T47D (cell line): ENCODE results near the gene ZIC2.

Source experiments
- DNase-seq, 2 experiments: peaks; one replicate each; pipeline versions ENCODE4 v3.0.0 to v3.0.0-alpha.2; 2011 to 2012; ENCODE audit warnings: low read depth in 1 of 2, low spot score in 1 of 2
- JUND ChIP-seq: IDR thresholded peaks from 2 replicates; pipeline ENCODE4 v1.6.1; 2012; ENCODE audit warnings: low read depth
- in situ Hi-C: cut with HindIII; loops from 2 replicates; pipeline ENCODE4 v1.10.0; 2016; ENCODE audit warnings: low sequenced_read_pairs, low pct_unique_long_range_greater_than_20kb

Gene ZIC2

DNA sequence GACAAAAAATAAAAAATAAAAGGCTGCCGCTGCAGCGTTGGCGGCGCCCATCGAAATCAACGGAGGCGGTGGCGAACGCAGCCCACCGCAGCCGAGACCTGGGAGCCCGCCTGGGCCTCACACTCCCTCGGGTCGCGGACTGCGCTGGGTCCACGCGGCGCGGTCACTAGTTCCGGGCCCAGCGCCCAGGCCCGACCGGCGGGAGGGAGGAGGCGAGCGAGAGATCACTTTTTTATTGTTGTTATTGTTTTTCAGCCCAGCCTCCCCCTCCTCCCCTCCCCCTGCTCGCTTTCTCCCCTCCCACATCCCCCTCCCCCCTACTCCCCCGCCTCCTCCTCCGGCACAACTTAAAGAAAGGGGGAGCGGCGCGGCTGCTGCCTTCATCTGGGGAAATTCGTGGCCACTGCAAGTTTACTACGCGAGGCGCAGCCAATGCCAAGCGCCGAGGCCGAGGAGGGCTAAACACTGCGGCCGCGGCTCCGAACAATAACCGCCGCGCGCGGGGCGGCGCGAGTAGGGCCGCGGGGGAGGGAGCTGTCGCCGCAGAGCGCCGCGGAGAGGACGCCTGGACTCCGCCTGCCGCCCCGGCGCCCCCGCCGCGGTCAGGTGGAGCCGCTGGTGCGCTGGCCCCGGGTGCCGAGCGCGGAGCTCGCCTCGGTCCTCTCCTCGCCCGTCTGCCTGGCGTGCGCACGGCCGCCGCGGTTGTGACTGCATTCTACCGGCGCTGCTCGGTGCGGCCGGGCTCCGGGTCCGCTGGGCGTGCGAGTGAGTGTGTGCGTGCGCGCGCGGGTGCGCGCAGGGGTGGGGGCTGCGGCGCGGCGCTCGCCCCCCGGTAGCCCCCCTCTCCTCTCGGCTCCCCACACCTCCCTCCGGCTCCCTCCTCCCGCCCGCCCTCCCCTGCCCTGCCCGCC, 505 bp upstream of the ZIC2 start:
- TF ChIP-seq JUND, result no peak
- in situ Hi-C loops, result no loop called here
- peak in 1 of 2 experiments; percentile 89 for DNase-seq

GRCh38 chr13:99982036-99982730, 599 bp downstream of the ZIC2 start:
- in situ Hi-C loops, result no loop called here
- TF ChIP-seq JUND, result no peak
- peak; percentile 38 to 59 for DNase-seq

GRCh38 chr13:99982731-99983498, 1.3 kb downstream of the ZIC2 start:
- in situ Hi-C loops, result no loop called here
- TF ChIP-seq JUND, result no peak
- peak; percentile 54 to 64 for DNase-seq

- in situ Hi-C loops, result no loop called here
- DNase-seq, result peak; percentile 23 to 60
Observed at GRCh38 chr13:99983499-99984401, 2.2 kb downstream of the ZIC2 start.

DNA sequence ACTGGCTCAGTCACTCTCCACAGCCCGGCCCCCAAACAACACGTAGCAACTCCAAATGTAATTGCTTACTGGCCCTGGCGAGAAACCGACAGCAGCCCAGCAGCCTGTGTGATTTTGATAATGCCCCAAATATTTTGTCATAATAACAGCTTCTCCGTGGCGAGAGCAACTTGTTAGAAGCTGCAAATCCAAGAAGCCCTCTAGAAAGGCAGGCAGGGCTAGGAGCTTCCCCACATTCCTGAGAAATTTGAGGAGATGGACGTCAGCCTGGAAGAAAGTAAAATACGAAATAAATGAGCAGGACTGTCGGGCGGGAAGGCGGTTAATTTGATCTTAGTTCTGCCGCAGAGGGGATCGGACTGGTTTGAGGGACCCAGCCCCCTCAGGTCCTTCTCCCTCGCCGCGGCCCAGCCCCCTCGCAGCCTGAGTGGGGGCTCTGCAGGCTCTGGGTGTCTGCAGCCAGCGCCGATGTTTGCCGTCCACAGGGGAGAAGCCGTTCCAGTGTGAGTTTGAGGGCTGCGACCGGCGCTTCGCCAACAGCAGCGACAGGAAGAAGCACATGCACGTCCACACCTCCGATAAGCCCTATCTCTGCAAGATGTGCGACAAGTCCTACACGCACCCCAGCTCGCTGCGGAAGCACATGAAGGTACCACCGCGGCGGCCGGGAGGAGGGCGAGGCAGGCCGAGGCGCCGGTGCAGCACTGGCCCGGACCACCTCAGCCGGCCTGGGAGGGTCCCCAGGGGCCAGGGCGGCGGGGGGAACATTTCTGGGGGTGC, 3.1 kb downstream of the ZIC2 start:
- in situ Hi-C loops, result no loop called here
- no peak for DNase-seq
- no peak for TF ChIP-seq JUND

More at GRCh38 chr13:99983499-99984401, 2.2 kb downstream of the ZIC2 start:
- no peak for TF ChIP-seq JUND

DNA sequence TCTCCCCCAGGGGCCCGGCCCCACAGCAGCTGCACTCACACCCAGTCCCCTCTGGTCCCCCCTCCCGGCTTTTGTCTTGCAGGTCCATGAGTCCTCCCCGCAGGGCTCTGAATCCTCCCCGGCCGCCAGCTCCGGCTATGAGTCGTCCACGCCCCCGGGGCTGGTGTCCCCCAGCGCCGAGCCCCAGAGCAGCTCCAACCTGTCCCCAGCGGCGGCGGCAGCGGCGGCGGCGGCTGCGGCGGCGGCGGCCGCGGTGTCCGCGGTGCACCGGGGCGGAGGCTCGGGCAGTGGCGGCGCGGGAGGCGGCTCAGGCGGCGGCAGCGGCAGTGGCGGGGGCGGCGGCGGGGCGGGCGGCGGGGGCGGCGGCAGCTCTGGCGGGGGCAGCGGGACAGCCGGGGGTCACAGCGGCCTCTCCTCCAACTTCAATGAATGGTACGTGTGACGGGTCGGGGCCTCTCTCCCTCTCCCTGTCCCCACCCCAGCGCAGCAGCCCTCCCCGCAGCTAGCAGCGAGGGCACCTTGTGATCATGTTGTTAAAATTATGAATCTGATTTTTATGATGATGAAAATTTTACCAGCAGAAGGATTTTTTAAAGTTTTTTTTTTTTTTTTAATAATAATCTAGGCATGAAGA, 3.8 kb downstream of the ZIC2 start:
- no peak for DNase-seq
- in situ Hi-C loops, result no loop called here
- no peak for TF ChIP-seq JUND

DNA sequence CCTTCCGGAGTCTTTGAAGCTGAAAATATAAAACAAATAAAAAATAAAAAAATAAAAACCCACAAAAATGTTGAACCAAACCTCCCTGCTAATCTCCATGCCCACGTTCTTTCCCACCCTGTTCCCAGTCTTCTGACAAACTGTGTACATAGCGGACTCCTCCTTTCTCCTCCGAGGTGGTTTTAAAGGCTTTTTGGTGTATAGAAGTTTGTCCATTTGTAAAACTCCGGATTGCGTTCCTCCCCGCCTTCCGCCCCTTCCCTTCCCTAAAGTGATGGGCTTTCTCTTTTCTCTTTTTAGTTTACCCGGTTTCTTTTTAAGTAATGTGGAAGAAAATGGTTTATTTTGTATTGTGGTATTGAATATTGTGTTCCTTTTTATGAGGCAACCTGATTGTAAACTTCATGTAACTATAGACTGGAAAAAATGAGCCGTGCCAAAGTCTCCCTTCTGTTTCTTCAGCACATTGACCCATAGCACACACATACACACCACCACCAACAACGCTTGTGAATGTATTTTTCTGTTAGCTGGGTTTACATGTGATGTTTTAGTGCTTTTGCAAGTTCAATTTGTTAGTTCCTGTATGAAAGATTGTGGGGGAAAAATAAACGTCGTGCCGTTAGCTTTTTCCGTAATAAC, 4.4 kb downstream of the ZIC2 start:
- no peak for DNase-seq

DNA sequence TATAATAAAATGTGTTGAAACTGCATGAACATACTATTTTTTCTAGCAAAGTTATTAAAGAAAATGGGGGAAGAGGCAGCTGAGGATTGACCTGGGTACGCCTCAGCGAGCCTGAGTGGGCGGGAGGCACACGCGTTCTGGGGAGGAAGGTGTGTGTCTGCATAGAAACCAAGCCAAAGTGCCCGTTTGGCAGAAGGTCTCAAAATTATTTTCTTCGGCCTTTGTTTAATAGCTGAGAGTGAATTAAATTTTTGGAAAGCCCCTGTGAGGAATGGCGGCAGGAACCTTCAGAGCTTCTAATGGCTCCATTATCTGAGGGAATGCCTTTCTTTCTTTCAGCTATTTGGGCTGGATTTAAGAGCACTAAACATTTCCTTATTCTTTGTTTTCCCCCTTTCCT, 5.2 kb downstream of the ZIC2 start:
- in situ Hi-C loops, result no loop called here
- TF ChIP-seq JUND, result no peak
- no peak for DNase-seq

More for the DNA sequence above, 4.4 kb downstream of the ZIC2 start:
- no peak for TF ChIP-seq JUND
- in situ Hi-C loops, result no loop called here

- no peak for DNase-seq
- in situ Hi-C loops, result no loop called here
- no peak for TF ChIP-seq JUND
Observed at GRCh38 chr13:99987154-99988019, 5.8 kb downstream of the ZIC2 start.
